Endothelial cell of umbilical vein (primary cell): ENCODE results near the gene IDI1. TPM values are rescaled to one million over a fixed set of nuclear protein-coding genes. Genes with fewer than 3 reads are reported as not detected.

Source experiments
- BruUV-seq: library from RNA; stranded (reverse); fragments of 400-500 nt; replicated peaks from 2 replicates; lab custom pipeline; 2021; lab: Mats Ljungman, UMichigan
- CTCF ChIA-PET: fragments of 300-600, 350-600 bp; sonication (Branson Sonifier 250); formaldehyde crosslinking; loops from one replicate; lab custom pipeline; 2021; ENCODE audit warnings: antibody characterized with exemption, inconsistent platforms; lab: Charles Lee
- POLR2A ChIA-PET: fragments of 300-600, 350-600 bp; sonication (Branson Sonifier 250); formaldehyde crosslinking; loops from one replicate; lab custom pipeline; 2021; ENCODE audit warnings: antibody characterized with exemption, inconsistent platforms; lab: Charles Lee
- DNase-seq: peaks from one replicate; pipeline ENCODE4 v3.0.0-alpha.2; 2011; ENCODE audit warnings: low read depth, low spot score
- FAIRE-seq: peaks from 2 replicates; lab custom pipeline; 2011; peaks lifted over from hg19 to GRCh38; lab: Jason Lieb, UNC
- H2AFZ ChIP-seq: 2 replicates; pipeline ENCODE4 v1.6.0; 2012; ENCODE audit warnings: low read depth, low read length, control low read depth, inconsistent platforms
- H3K27ac ChIP-seq: 2 replicates; pipeline ENCODE4 v1.5.1; 2011; ENCODE audit warnings: low read depth, mild to moderate bottlenecking, control low read depth, low read length, moderate library complexity; ENCODE audit not compliant: insufficient read depth
- H3K27me3 ChIP-seq, 2 experiments: 2 replicates each; pipeline versions ENCODE4 v1.6.0 to v1.6.1; 2011; ENCODE audit warnings: low read length in 2 of 2, mixed read lengths in 1 of 2; ENCODE audit not compliant: control insufficient read depth in 2 of 2, insufficient read depth in 2 of 2
- H3K36me3 ChIP-seq, 2 experiments: 2 replicates in 1 of 2; 3 replicates in 1 of 2; pipeline ENCODE4 v1.5.1; 2011; ENCODE audit warnings: low read length in 2 of 2, mild to moderate bottlenecking in 1 of 2, moderate library complexity in 1 of 2; ENCODE audit not compliant: control insufficient read depth in 2 of 2, insufficient read depth in 2 of 2; ENCODE audit errors: extremely low read depth in 1 of 2
- H3K4me1 ChIP-seq: 3 replicates; pipeline ENCODE4 v1.5.1; 2011; ENCODE audit warnings: mild to moderate bottlenecking, low read length; ENCODE audit not compliant: control insufficient read depth, insufficient read depth; ENCODE audit errors: extremely low read depth
- H3K4me2 ChIP-seq: 2 replicates; pipeline ENCODE4 v1.6.1; 2011; ENCODE audit warnings: low read length, control low read depth, mixed read lengths; ENCODE audit not compliant: insufficient read depth
- H3K4me3 ChIP-seq, 3 experiments: fragments of 200-600 bp in 1 of 3; sonication (generic), shearing (Covaris generic) in 1 of 3; replicated peaks in 1 of 3; 2 replicates each; pipeline ENCODE4 v1.5.1; 2011 to 2016; ENCODE audit warnings: control low read depth in 3 of 3, low read length in 3 of 3, mild to moderate bottlenecking in 2 of 3, inconsistent platforms in 1 of 3, low read depth in 1 of 3, moderate library complexity in 1 of 3; ENCODE audit not compliant: insufficient read depth in 1 of 3
- H3K79me2 ChIP-seq: 2 replicates; pipeline ENCODE4 v1.6.0; 2012; ENCODE audit warnings: low read length, inconsistent platforms; ENCODE audit not compliant: control insufficient read depth, insufficient read depth
- H3K9ac ChIP-seq: replicated peaks from 2 replicates; pipeline ENCODE3; 2011; ENCODE audit warnings: low read length, control low read depth; ENCODE audit not compliant: insufficient read depth; ENCODE audit errors: extremely low read depth
- H3K9me1 ChIP-seq: replicated peaks from 3 replicates; pipeline ENCODE4 v1.6.0; 2011; ENCODE audit warnings: mild to moderate bottlenecking, low read length; ENCODE audit not compliant: control insufficient read depth, insufficient read depth; ENCODE audit errors: extremely low read depth
- H3K9me3 ChIP-seq: replicated peaks from 2 replicates; pipeline ENCODE4 v1.5.1; 2012; ENCODE audit warnings: low read length, inconsistent platforms; ENCODE audit not compliant: control insufficient read depth, insufficient read depth
- H4K20me1 ChIP-seq: replicated peaks from 2 replicates; pipeline ENCODE3; 2011; ENCODE audit warnings: mild to moderate bottlenecking, low read length; ENCODE audit not compliant: control insufficient read depth, insufficient read depth; ENCODE audit errors: extremely low read depth
- EZH2 ChIP-seq: IDR thresholded peaks from 2 replicates; pipeline ENCODE4 v1.6.1; 2012; ENCODE audit warnings: borderline replicate concordance, low read depth, mild to moderate bottlenecking, moderate library complexity, low read length, inconsistent platforms; ENCODE audit not compliant: severe bottlenecking
- FOS ChIP-seq: IDR thresholded peaks from 2 replicates; pipeline ENCODE4 v1.6.1; 2011; ENCODE audit warnings: mild to moderate bottlenecking, low read length, moderate library complexity, borderline replicate concordance; ENCODE audit not compliant: insufficient read depth
- GATA2 ChIP-seq: IDR thresholded peaks from 2 replicates; pipeline ENCODE4 v1.7.0; 2011; ENCODE audit warnings: low read depth, mild to moderate bottlenecking, moderate library complexity, mixed read lengths, low read length; ENCODE audit not compliant: insufficient read length, insufficient read depth
- JUN ChIP-seq: IDR thresholded peaks from 2 replicates; pipeline ENCODE4 v1.6.1; 2011; ENCODE audit warnings: borderline replicate concordance, low read depth; ENCODE audit not compliant: insufficient read length, insufficient read depth
- MYC ChIP-seq: IDR thresholded peaks from one replicate; pipeline ENCODE4 v1.6.1; 2011; ENCODE audit warnings: mild to moderate bottlenecking, low read depth, low read length
- POLR2A ChIP-seq: IDR thresholded peaks from 2 replicates; pipeline ENCODE4 v1.6.1; 2012; ENCODE audit warnings: low read depth, mild to moderate bottlenecking, control low read depth, low read length
- POLR2AphosphoS5 ChIP-seq: IDR thresholded peaks from 2 replicates; pipeline ENCODE4 v1.6.1; 2012; ENCODE audit warnings: low read depth, mild to moderate bottlenecking, control low read depth, low read length, moderate library complexity; ENCODE audit not compliant: insufficient read depth
- dilution Hi-C: fragments of 300-500 bp; cut with MboI; formaldehyde crosslinking; loops from one replicate; pipeline ENCODE4 v1.15.0; 2019; ENCODE audit warnings: low sequenced_read_pairs; ENCODE audit not compliant: extremely low pct_ligation_motif_present
- intact Hi-C: fragments of 100-400 bp; cut with micrococcal nuclease; formaldehyde crosslinking; loops from one replicate; pipeline ENCODE4 v1.10.0; 2022
- polyA plus RNA-seq, 4 experiments: library from polyadenylated mRNA; depleted of rRNA in 3 of 4; stranded (reverse) in 3 of 4; unstranded in 1 of 4; fragments of >200 nt; gene quantifications; 2 replicates each; pipeline versions ENCODE4 v1.2.1 to v1.2.3, GENCODE V29; 2011 to 2012; ENCODE audit warnings: missing spikeins in 1 of 4
- total RNA-seq: library from RNA; stranded (reverse); gene quantifications from 2 replicates; pipeline ENCODE4 v1.2.3, GENCODE V29; 2021
- TF ChIP-seq, protein P1 (sequence below): IDR thresholded peaks from 2 replicates; pipeline ENCODE4 v1.6.1; 2011; ENCODE audit not compliant: insufficient read depth, insufficient read length
- TF ChIP-seq, protein P2 (sequence below), 2 donors: IDR thresholded peaks; 1 replicate in 1 of 2; 2 replicates in 1 of 2; pipeline ENCODE4 v1.5.1; 2011; ENCODE audit warnings: low read length in 2 of 2, mild to moderate bottlenecking in 2 of 2, moderate library complexity in 2 of 2, control low read depth in 1 of 2, inconsistent platforms in 1 of 2, low read depth in 1 of 2; ENCODE audit not compliant: insufficient read depth in 1 of 2; ENCODE audit errors: extremely low read depth in 1 of 2

The IDI1 gene
- total and polyA plus RNA-seq, 2 donors (not counting 3 experiments of a cell fraction or from before 2014, with no cell fraction given) = 42.2 to 63.0 TPM

DNA sequence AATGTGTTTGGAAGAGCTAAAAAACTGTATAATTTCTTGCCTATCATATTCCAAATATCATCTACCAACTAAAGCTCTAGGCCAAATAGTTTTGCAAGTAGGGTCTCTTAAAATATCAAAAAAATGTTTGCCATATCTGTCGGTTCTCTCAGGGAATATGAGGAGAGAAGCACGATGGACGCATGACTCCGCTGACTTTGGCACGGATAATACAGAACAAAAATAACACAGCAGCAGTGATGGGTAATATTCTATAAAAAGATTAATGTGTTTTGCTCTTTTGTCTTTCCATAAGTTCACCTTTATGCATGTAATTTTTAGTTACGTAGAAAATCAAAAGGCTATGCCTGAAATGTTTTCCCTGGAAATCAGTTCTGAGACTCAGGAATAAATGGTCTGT lies 22.3 kb downstream of the IDI1 start:
- DNase-seq (no peak), FAIRE-seq (no peak)
- H3K9ac ChIP-seq = no peak overlapping the region
- H3K9me1 ChIP-seq = no peaks in the 10 kb centered on the region
- no TSS peak for BruUV-seq
- dilution Hi-C loops = no loop called here
- no peak overlapping the region for H3K27ac ChIP-seq
- no peak overlapping the region for H2AFZ ChIP-seq
- no peaks in the 10 kb centered on the region for H3K4me1 ChIP-seq
- no peak overlapping the region for H3K4me2 ChIP-seq
- CTCF ChIA-PET = interaction anchor here (1.4 to 1.8 kb wide), 2 partner anchors 9 to 47 kb away, joined by 3 to 6 read pairs; no protein-coding TSS in a partner anchor
- TF ChIP-seq, protein P1, sequence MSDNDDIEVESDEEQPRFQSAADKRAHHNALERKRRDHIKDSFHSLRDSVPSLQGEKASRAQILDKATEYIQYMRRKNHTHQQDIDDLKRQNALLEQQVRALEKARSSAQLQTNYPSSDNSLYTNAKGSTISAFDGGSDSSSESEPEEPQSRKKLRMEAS = no peak
- TF ChIP-seq POLR2A = no peak
- TF ChIP-seq JUN = no peak
- no peak for TF ChIP-seq FOS
- no peak for TF ChIP-seq GATA2
- no peak for TF ChIP-seq MYC
- no peak for TF ChIP-seq EZH2
- TF ChIP-seq, protein P2, sequence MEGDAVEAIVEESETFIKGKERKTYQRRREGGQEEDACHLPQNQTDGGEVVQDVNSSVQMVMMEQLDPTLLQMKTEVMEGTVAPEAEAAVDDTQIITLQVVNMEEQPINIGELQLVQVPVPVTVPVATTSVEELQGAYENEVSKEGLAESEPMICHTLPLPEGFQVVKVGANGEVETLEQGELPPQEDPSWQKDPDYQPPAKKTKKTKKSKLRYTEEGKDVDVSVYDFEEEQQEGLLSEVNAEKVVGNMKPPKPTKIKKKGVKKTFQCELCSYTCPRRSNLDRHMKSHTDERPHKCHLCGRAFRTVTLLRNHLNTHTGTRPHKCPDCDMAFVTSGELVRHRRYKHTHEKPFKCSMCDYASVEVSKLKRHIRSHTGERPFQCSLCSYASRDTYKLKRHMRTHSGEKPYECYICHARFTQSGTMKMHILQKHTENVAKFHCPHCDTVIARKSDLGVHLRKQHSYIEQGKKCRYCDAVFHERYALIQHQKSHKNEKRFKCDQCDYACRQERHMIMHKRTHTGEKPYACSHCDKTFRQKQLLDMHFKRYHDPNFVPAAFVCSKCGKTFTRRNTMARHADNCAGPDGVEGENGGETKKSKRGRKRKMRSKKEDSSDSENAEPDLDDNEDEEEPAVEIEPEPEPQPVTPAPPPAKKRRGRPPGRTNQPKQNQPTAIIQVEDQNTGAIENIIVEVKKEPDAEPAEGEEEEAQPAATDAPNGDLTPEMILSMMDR (IDR thresholded peaks at IDR 0.05; ENCODE audit: extremely low read depth in 1 of 2, insufficient read depth in 1 of 2, low read depth in 1 of 2, low read length in 2 of 2) = no peak
- no peak for TF ChIP-seq POLR2AphosphoS5
- no peaks in the 10 kb centered on the region for H3K9me3 ChIP-seq
- no peak overlapping the region for H3K4me3 ChIP-seq
- H3K36me3 ChIP-seq = no peaks in the 10 kb centered on the region
- POLR2A ChIA-PET = no interaction called here
- no peaks in the 10 kb centered on the region for H3K79me2 ChIP-seq
- intact Hi-C loops = no loop called here
- H3K27me3 ChIP-seq = no peaks in the 10 kb centered on the region
- H4K20me1 ChIP-seq = no peaks in the 10 kb centered on the region
